ENCODE measurements around the gene ZNF500.

DNA sequence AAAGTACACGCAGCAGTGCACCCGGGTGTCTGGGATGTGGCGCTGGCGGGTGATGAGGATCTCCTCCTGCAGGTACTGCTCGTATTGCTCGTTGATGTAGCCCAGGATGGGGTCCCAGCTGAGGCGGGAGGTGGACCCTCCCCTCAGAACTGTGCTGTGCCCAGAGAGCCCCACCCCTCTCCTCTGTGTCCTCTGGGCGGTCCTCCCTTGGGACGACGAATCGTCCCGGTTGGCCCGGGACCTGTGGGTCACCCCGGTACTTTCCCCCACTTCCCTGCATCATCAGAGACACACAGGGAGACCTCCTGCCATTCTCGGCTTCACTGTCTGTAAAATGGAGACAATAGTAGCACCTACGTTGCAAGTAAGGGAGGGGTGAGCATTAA is 17.0 kb upstream of the ZNF500 start:
- TF ChIP-seq NFRKB (IDR thresholded peaks at IDR 0.05) (no peak), L3MBTL2 (conservative IDR thresholded peaks at IDR 0.05) (no peak), SP1 (IDR thresholded peaks at IDR 0.05) (no peak), SUZ12 (IDR thresholded peaks at IDR 0.05) (no peak), ARNT (IDR thresholded peaks at IDR 0.05) (no peak), FOXA1 (IDR thresholded peaks at IDR 0.05) (no peak), ELF4 (IDR thresholded peaks at IDR 0.05) (no peak), FOXM1 (IDR thresholded peaks at IDR 0.05; ENCODE audit: borderline replicate concordance) (no peak), TARDBP (IDR thresholded peaks at IDR 0.05) (no peak), FOXK2 (IDR thresholded peaks at IDR 0.05) (no peak)
